ES-I3 (cell line): ENCODE measurements around the gene RAD51B.
A peak's percentile ranks its signal among the peaks of the same experiment; 100 is the strongest.

ENCODE experiments used
- H3K36me3 ChIP-seq: 2 replicates; pipeline ENCODE4 v1.6.1; 2013; ENCODE audit warnings: mild to moderate bottlenecking, low read length, control low read depth, moderate library complexity; ENCODE audit not compliant: insufficient read depth
- H3K4me1 ChIP-seq: 2 replicates; pipeline ENCODE4 v1.6.1; 2013; ENCODE audit warnings: mild to moderate bottlenecking, control low read depth, low read length; ENCODE audit not compliant: insufficient read depth
- H3K9ac ChIP-seq: 2 replicates; pipeline ENCODE4 v1.6.1; 2013; ENCODE audit warnings: low read depth, mild to moderate bottlenecking, low read length, moderate library complexity
- H3K9me3 ChIP-seq: 2 replicates; pipeline ENCODE4 v1.6.1; 2013; ENCODE audit warnings: mild to moderate bottlenecking, low read length, moderate library complexity; ENCODE audit not compliant: control insufficient read depth, insufficient read depth

The RAD51B gene

GRCh38 chr14:68363843-68364767 lies 544.5 kb downstream of the RAD51B start:
- peak overlapping the region; percentile 61 for H3K9ac ChIP-seq
- H3K4me1 ChIP-seq = peaks cover 27% of the 10 kb centered on the region

DNA sequence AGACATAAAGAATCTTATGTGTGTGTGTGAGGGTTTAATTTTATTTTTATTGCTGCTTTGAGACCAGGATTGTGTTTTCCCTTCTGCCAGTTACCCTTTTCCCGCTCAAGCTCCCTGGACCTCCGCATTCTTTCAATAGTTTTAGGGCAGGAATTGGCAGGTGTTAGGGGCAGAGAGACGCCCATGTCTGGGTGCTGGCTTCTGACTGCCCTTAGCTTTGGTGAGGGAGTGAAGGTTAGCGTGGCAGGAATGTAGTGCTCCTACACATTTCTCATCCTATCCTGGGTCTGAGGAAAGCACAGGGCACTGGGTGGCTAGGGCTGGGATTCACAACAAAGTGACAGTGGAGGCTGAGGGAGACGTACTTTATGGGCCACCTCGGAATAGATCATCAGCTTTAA lies 545.2 kb downstream of the RAD51B start:
- Histone ChIP-seq H3K9me3 (no peaks in the 10 kb centered on the region), H3K9ac (peak overlapping the region; percentile 61; the same call in 1 of the 2 replicates), H3K4me1 (peaks cover 21% of the 10 kb centered on the region), H3K36me3 (no peaks in the 10 kb centered on the region)

More at GRCh38 chr14:68363843-68364767, 544.5 kb downstream of the RAD51B start:
- Histone ChIP-seq H3K9me3 (no peaks in the 10 kb centered on the region), H3K36me3 (no peaks in the 10 kb centered on the region)

DNA sequence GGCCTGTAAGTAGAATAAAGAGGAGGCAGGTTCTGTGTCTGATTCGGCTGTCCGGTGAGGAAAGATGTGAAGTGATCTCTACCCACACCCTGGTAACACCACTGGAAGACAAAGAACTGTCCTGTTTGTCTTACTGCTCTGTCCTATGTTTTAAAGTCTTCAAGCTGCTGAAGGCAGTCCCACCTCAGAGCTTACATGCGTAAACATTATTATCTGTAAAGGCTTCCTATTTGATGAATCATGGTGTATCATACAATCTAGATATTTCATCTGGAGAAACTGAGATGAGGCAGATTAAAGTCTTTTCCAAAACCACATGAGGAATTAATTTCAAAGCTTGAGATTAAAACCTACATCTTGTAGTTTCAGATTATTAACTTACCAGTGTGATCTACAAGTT lies 545.6 kb downstream of the RAD51B start:
- Histone ChIP-seq H3K9me3 (no peaks in the 10 kb centered on the region), H3K36me3 (no peaks in the 10 kb centered on the region), H3K9ac (no peak overlapping the region), H3K4me1 (peaks cover 21% of the 10 kb centered on the region)

DNA sequence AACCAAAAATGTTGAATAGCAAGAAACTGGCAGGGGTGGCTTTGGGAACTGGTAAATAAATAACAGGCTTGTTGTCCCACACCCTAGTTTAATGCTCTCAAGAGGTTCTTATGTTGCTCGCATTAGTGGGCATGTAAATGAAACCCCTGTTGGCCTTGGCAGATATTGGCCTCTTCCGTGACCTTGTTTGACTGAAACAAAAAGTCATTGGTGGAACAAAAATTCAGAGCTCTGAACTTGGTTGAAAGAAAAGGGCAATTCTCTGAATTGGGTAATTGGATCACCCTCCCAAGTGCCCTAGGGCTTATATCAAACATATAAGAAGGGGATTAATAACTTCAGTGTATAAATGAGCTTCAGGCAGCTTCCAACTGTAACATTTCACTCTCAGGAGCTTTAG lies 547.1 kb downstream of the RAD51B start:
- Histone ChIP-seq H3K4me1 (peaks cover 14% of the 10 kb centered on the region; the same call in 1 of the 2 replicates), H3K9me3 (no peaks in the 10 kb centered on the region), H3K36me3 (no peaks in the 10 kb centered on the region), H3K9ac (no peak overlapping the region)

- no peaks in the 10 kb centered on the region for H3K36me3 ChIP-seq
- no peak overlapping the region for H3K9ac ChIP-seq
- no peaks in the 10 kb centered on the region for H3K9me3 ChIP-seq
- peaks cover 21% of the 10 kb centered on the region for H3K4me1 ChIP-seq
Observed at GRCh38 chr14:68367536-68367935, 548.0 kb downstream of the RAD51B start.

DNA sequence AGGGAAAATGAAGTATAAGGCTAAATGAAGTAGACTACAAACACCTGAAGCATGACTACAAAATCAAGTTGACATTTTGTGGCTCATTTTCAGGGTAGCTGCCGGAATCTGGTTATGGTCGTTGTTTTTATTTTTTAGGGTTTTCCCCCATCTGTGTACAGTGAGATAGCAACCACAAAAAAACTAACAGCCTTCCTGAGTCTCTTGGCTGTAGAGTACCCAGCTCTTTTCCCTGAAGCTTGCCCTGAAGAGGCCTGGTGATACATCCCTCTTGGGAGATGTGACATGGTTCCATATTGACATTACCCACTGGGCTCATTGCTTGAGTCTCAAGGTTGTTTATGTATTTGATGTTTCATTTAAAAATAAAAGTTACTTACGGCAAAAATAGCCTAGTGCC lies 549.3 kb downstream of the RAD51B start:
- Histone ChIP-seq H3K9ac (no peak overlapping the region), H3K36me3 (no peaks in the 10 kb centered on the region), H3K4me1 (peaks cover 19% of the 10 kb centered on the region), H3K9me3 (no peaks in the 10 kb centered on the region)

GRCh38 chr14:68369281-68370056 lies 549.9 kb downstream of the RAD51B start:
- Histone ChIP-seq H3K36me3 (no peaks in the 10 kb centered on the region), H3K9ac (no peak overlapping the region), H3K9me3 (no peaks in the 10 kb centered on the region), H3K4me1 (peaks cover 18% of the 10 kb centered on the region)

GRCh38 chr14:68370057-68370360 lies 550.4 kb downstream of the RAD51B start:
- Histone ChIP-seq H3K4me1 (peaks cover 12% of the 10 kb centered on the region), H3K9me3 (no peaks in the 10 kb centered on the region), H3K36me3 (no peaks in the 10 kb centered on the region), H3K9ac (no peak overlapping the region)

- no peaks in the 10 kb centered on the region for H3K9me3 ChIP-seq
- peaks cover 11% of the 10 kb centered on the region for H3K4me1 ChIP-seq
- no peak overlapping the region for H3K9ac ChIP-seq
- no peaks in the 10 kb centered on the region for H3K36me3 ChIP-seq
Observed at GRCh38 chr14:68372368-68372767, 552.8 kb downstream of the RAD51B start.

DNA sequence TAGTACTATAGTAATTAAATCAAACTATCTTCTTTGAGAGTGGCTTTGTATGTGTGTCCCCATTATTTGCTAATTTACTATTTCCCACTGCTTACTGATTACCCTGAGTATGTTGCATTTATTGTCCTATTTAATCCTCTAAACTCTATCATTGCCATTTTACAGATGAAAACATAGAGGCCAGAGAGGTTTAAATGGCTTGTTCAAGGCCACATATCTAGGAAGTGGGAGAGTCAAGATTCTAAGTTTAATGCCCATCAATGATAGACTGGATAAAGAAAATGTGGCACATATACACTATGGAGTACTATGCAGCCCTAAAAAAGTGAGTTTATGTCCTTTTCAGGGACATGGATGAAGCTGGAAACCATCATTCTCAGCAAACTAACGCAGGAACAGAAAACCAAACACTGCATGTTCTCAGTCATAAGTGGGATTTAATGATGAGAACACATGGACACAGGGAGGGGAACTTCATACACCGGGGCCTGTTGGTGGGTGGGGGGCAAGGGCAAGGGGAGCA lies 553.6 kb downstream of the RAD51B start:
- Histone ChIP-seq H3K36me3 (no peaks in the 10 kb centered on the region), H3K9me3 (no peaks in the 10 kb centered on the region), H3K9ac (no peak overlapping the region), H3K4me1 (peaks cover 11% of the 10 kb centered on the region)

GRCh38 chr14:68373847-68374444 lies 554.4 kb downstream of the RAD51B start:
- Histone ChIP-seq H3K9ac (no peak overlapping the region), H3K36me3 (no peaks in the 10 kb centered on the region), H3K4me1 (peaks cover 11% of the 10 kb centered on the region), H3K9me3 (no peaks in the 10 kb centered on the region)

GRCh38 chr14:68374682-68375081 lies 555.1 kb downstream of the RAD51B start:
- peaks cover 11% of the 10 kb centered on the region for H3K4me1 ChIP-seq
- H3K9ac ChIP-seq = no peak overlapping the region
- H3K36me3 ChIP-seq = no peaks in the 10 kb centered on the region
- H3K9me3 ChIP-seq = no peaks in the 10 kb centered on the region

DNA sequence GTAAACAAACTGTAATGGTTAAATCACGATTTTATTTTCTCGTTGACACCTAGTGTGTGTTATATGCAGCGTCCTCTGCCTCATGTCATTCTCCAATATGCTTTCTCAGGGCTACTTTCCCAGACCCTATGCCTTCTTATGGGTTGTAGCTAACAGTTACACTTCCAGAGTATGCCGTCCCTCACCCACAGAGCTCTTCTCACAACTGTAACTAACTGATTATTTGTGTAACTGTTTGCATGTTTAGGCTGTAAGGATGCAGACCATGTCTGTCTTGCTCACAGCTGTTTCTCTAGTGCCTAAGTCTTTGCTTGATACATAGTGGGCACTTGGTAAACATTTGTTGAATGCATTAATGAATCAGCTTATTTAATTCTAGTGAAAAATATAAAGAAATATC lies 555.8 kb downstream of the RAD51B start:
- H3K9me3 ChIP-seq = no peaks in the 10 kb centered on the region
- no peak overlapping the region for H3K9ac ChIP-seq
- no peaks in the 10 kb centered on the region for H3K36me3 ChIP-seq
- H3K4me1 ChIP-seq = peaks cover 11% of the 10 kb centered on the region

GRCh38 chr14:68376067-68376779 lies 556.6 kb downstream of the RAD51B start:
- H3K9me3 ChIP-seq = no peaks in the 10 kb centered on the region
- peaks cover 11% of the 10 kb centered on the region for H3K4me1 ChIP-seq
- no peak overlapping the region for H3K9ac ChIP-seq
- no peaks in the 10 kb centered on the region for H3K36me3 ChIP-seq
